Stimulated activated CD4-positive, alpha-beta T cell treated with anti-CD3 and anti-CD28 coated beads, Interleukin-4, amount 100 ng/mL, for 48 hours (primary cell): Measurements from ENCODE around the gene IRS4.

Experiments
- DNase-seq, 2 donors: peaks; one replicate each; pipeline ENCODE4 v3.0.0-alpha.2; 2020; ENCODE audit warnings: low read depth in 2 of 2

Gene IRS4

GRCh38 chrX:108736509-108737479 lies at the start of gene IRS4:
IRS4 (minus strand) TSS chrX:108736563.
- no peak for DNase-seq

- DNase-seq: no peak
Measured at GRCh38 chrX:108772549-108772948, 36.2 kb upstream of the IRS4 start.

DNA sequence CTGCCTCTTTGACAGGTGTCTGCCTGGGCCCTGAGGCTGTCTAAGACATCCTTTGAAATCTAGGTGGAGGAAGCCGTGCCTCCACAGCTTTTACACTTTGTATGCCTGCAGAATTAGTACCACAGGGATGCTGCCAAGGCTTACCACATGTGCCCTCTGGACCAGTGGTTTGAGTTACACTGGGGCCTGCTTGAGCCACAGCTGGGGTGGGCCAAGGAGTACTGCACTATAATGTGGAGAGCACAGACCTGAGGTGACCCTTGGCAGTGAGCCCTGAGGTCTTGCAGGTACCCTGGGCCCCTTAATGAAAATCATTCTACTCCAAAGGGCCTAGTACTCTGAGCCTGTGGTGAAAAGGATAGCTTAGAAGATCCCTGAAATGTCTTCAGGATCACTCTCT lies 27.2 kb upstream of the IRS4 start:
- DNase-seq: no peak

GRCh38 chrX:108740299-108740774 lies 4.0 kb upstream of the IRS4 start:
- no peak for DNase-seq

DNA sequence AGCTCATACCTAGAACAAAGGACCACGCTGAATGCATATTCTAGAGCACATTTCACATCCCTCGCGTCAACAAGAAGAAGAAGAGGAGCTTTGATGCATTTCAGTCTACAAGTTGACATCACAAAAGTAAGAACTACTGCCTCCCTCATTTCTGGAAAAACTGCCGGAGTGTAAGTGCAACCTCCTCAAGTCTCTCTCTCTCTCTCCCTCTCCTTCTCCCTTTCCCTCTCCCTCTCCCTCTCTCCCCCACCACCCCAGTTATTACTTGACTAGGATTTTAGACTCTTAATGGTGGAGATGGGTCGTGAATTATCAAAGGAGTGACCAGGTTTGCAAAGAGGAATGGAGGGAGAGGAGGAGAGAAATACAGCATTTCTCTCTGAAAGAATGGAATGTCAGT lies 1.4 kb upstream of the IRS4 start:
- no peak for DNase-seq

DNA sequence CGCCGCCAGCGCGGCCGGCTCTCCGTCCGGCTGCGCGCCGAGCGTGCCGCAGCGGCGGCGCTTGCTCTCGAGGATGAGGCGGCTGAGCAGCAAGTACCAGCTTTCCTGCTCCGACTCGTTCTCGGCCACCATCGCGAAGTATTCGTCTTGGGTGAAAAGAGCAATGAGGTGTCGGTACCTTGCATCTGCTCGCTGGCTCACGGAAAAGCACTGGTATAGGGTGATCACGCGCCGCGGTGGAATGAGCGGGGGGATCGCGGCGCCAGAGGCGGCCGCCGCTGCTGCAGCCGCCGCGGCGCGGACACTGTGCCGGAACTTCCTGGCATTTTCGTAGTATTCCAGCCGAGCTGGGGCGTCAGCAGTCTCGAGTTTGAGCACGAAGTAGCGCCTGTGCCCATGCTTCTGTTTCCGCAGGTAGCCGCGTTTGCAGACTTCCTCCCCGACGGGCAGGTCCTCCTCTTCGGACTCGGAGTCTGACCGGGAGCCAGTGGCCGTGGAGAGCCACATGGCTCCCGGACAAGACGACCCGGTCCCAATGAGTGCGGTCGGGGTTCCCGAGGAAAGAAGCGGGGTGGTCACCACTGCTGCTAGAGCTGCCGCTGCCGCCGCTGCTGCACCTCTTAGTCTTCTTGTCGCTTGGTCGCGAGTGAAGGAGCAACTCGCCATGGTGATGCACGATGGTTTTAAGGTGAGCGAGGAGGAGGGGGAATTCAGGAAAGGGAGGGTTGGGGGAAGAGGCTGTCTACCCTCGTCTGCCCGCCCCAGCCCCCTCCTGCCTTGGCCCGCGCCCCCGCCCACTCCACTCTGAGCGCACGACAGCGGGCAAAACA lies 469 bp downstream of the IRS4 start:
- no peak for DNase-seq

GRCh38 chrX:108735091-108735678 lies 1.2 kb downstream of the IRS4 start:
- no peak for DNase-seq

- no peak for DNase-seq
Measured at GRCh38 chrX:108734426-108734825, 1.9 kb downstream of the IRS4 start.

GRCh38 chrX:108732630-108733321 lies 3.6 kb downstream of the IRS4 start:
- no peak for DNase-seq

DNA sequence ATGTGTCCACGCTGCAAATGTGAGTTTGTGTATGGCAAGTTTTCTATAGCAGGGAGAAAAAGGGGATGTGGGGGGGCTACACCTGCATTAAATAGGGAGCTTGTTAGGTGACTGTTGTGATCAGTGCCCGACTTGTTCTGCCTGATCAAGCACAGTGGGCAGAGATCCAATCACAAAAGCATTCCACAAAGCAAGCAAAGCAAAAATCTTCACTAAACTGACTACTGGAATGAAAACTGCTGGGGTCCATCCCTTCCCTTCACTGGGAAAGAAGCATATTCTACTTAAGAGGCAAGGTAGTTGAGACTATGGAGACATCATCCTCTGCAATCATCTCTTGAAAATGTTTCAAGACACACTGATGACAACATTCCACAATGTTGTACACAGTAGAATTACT lies 5.2 kb downstream of the IRS4 start:
- no peak for DNase-seq

DNA sequence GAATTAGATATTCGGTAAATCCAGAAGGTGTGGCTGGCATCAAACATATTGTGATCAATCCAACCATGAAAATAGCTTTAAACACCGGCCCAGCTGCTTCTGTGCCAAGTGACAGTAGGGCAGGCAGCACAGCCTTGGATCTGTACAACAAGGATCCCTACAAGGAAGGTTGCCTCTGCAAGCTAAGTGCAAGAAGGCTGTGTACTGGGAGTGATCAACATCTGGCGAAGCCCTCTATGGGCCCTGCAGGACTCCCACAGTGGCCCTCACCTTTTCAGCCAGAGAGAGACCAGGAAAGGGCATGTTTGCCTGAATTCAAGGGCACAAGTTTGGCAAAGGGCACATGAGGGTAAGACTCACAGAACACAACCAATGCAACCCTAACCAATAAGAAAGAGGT lies 9.6 kb downstream of the IRS4 start:
- DNase-seq: no peak

- no peak for DNase-seq
Measured at GRCh38 chrX:108722561-108722960, 13.8 kb downstream of the IRS4 start.

DNA sequence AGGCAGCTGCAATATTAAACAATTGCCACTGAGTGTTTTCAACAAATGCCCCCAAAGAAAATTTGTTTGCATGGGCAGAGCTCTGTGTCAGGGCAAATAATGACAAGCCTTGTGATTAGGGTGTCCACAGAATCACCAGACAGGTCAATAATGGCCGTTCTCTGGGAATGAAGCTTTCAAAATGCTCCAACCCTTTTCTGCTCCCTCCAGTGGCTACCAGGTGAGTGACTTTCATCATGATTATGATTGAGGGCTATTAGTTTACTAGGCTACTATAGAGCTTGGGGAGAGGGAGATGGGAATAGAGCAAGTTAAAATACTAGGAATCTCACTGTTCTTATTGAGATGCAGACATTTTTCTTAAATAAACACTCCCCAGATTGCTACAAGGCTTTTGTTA lies 23.5 kb downstream of the IRS4 start:
- DNase-seq: no peak

GRCh38 chrX:108704839-108705238 lies 31.5 kb downstream of the IRS4 start:
- no peak for DNase-seq

GRCh38 chrX:108702530-108702929 lies 33.8 kb downstream of the IRS4 start:
- DNase-seq: no peak

- DNase-seq: no peak
Measured at GRCh38 chrX:108701633-108702032, 34.7 kb downstream of the IRS4 start.

- DNase-seq: no peak
Measured at GRCh38 chrX:108699368-108699767, 37.0 kb downstream of the IRS4 start.

- DNase-seq: no peak
Measured at GRCh38 chrX:108696690-108697089, 39.7 kb downstream of the IRS4 start.
